Nephron progenitor cell (in vitro differentiated cells): Measurements from ENCODE around the gene TADA2B.

Experiments used
- DNase-seq: peaks from one replicate; pipeline ENCODE4 v3.0.0; 2021
- H3K27ac Mint-ChIP-seq: 2 replicates; pipeline ENCODE4 v1.8.0; 2021; ENCODE audit warnings: mild to moderate bottlenecking, moderate library complexity, mixed read lengths
- H3K27me3 Mint-ChIP-seq: 2 replicates; pipeline ENCODE4 v1.8.0; 2021; ENCODE audit warnings: mild to moderate bottlenecking, low read depth, mixed read lengths; ENCODE audit not compliant: poor library complexity
- H3K36me3 Mint-ChIP-seq: 2 replicates; pipeline ENCODE4 v1.8.0; 2021; ENCODE audit warnings: low read depth, mixed read lengths
- H3K4me1 Mint-ChIP-seq: 2 replicates; pipeline ENCODE4 v1.8.0; 2021; ENCODE audit warnings: mixed read lengths
- H3K4me3 Mint-ChIP-seq: 2 replicates; pipeline ENCODE4 v1.8.0; 2021; ENCODE audit warnings: mild to moderate bottlenecking, moderate library complexity, mixed read lengths
- H3K9me3 Mint-ChIP-seq: 2 replicates; pipeline ENCODE4 v1.8.0; 2021; ENCODE audit warnings: mild to moderate bottlenecking, moderate library complexity, mixed read lengths
- CTCF ChIP-seq: fragments of 200-600 bp; sonication (generic); IDR thresholded peaks from 2 replicates; pipeline ENCODE4 v1.5.0; 2021; ENCODE audit warnings: antibody characterized with exemption

TADA2B gene

GRCh38 chr4:7068279-7068842, 25.2 kb downstream of the TADA2B start:
- no peak for TF ChIP-seq CTCF
- Mint-ChIP-seq H3K27ac (peak overlapping the region; percentile 83), H3K4me1 (peaks cover 31% of the 10 kb centered on the region), H3K9me3 (no peaks in the 10 kb centered on the region), H3K36me3 (peaks cover 33% of the 10 kb centered on the region), H3K4me3 (peak overlapping the region; percentile 95), H3K27me3 (peaks cover 24% of the 10 kb centered on the region)
- DNase-seq, result no peak

- no peaks in the 10 kb centered on the region for H3K9me3 Mint-ChIP-seq
- H3K4me1 Mint-ChIP-seq, result peaks cover 31% of the 10 kb centered on the region
- peaks cover 28% of the 10 kb centered on the region for H3K36me3 Mint-ChIP-seq
- TF ChIP-seq CTCF, result no peak
- peak; percentile 49 for DNase-seq
- peaks cover 24% of the 10 kb centered on the region for H3K27me3 Mint-ChIP-seq
- H3K27ac Mint-ChIP-seq, result no peak overlapping the region
- H3K4me3 Mint-ChIP-seq, result peak overlapping the region; percentile 95
Measured at GRCh38 chr4:7068883-7069282, 25.7 kb downstream of the TADA2B start.

DNA sequence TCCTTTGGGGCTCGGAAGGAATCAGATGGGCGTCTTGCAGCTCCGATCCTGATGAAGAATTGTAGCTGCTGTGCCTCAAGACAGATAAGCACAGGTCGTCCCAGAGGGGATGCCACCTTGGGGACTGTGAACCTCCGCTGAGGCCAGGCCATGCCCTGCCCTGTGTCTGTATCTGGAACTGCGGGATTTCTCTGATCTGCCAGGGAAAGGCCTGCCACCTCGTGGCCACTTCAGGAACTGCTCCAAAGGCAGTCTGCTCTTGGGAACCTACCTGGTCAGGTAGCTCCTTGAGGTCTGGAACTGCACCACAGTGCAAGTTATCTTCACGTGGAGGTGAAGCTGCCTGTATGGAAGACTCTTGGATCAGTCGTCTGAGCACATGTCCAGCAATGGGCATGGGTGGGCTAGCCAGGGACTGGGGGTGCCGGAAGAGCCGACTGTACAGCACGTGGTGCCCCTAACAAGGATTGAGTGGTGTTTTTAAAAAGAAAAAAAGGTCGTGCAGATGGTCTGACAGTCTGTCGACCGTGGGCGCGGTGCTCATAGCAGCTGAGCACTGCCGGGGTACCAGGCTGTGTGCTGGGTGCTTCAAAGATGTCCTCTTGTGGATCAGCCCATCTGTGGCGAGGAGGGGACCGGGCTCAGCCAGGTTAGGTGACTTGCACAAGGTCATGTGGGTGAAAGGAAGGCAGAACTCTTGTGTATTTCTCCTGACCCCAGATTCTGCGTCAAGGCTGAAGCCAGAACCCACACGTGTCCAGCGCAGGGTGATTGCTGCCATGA, 27.7 kb downstream of the TADA2B start:
- Mint-ChIP-seq H3K4me3 (no peak overlapping the region), H3K9me3 (no peaks in the 10 kb centered on the region), H3K27ac (no peak overlapping the region), H3K36me3 (peaks cover 10% of the 10 kb centered on the region), H3K4me1 (peaks cover 21% of the 10 kb centered on the region), H3K27me3 (peaks cover 28% of the 10 kb centered on the region)
- DNase-seq, result peak; percentile 87
- TF ChIP-seq CTCF, result peak; percentile 97

DNA sequence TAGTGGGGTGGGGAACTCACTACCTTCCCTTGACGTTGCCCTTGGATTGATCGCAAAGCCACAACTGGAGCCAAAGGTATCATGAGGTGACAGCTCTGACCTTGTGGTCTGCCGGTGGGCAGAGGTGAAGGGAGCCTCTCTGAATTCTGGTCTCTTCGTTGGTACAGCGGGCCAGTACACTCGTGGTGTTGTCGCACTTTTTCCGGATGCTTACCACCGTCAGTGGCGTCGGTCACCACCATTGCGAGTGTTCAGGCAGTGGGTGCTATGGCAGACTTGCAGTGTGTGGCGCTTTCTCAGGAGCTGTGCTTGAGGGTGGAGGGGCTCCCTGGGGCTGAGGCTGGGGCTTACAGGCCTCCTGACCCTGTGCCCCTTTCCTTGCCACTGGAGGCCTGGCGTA, 29.9 kb downstream of the TADA2B start:
- H3K27ac Mint-ChIP-seq, result no peak overlapping the region
- no peak for TF ChIP-seq CTCF
- no peaks in the 10 kb centered on the region for H3K9me3 Mint-ChIP-seq
- no peak for DNase-seq
- H3K4me1 Mint-ChIP-seq, result peaks cover 19% of the 10 kb centered on the region
- peaks cover 28% of the 10 kb centered on the region for H3K27me3 Mint-ChIP-seq
- no peak overlapping the region for H3K4me3 Mint-ChIP-seq
- no peaks in the 10 kb centered on the region for H3K36me3 Mint-ChIP-seq

DNA sequence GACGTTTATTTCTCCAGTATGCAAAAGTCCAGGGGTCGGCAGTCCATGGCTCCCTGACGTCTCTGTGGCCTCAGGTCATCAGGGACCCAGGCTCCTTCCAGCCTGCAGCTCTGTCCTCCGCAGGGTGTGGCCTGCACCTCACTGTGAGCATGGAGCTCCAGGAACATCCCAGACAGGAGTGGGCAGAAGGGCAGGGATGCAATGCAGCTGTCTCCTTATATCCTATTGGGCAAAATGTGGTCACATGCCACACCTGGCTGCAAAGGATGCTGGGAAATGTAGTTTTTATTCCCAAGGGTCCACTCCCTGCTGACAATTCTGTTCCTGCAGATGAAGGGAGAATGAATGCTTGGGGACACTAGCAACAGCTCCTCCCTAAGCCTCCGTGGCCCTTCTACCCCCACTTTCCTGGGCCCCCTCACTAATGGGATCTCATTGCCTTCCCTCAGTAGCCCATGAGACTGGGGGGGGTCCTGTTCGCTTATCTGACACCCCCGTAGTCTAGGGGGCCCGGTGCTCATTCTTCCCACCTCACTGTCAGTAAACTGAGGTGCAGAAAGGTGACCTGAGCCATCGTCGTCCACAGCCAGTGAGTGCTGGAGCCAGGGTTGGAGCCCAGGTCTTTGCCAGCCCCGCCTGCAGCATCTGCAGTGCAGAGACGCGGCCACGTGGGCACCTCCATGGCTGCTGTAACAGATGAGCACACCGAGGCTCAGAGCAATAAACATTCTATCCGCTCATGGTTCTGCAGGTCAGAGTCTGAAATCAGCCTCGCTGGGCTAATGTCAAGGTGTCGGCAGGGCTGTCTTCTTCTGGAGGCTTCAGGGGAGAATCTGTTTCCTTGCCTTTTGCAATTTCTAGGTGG, 30.6 kb downstream of the TADA2B start:
- Mint-ChIP-seq H3K36me3 (no peaks in the 10 kb centered on the region), H3K4me1 (peaks cover 14% of the 10 kb centered on the region), H3K27ac (no peak overlapping the region), H3K4me3 (no peak overlapping the region), H3K27me3 (peaks cover 28% of the 10 kb centered on the region), H3K9me3 (no peaks in the 10 kb centered on the region)
- no peak for TF ChIP-seq CTCF
- DNase-seq, result peak; percentile 70
